ENCODE data around the gene SVEP1.

The SVEP1 gene

DNA sequence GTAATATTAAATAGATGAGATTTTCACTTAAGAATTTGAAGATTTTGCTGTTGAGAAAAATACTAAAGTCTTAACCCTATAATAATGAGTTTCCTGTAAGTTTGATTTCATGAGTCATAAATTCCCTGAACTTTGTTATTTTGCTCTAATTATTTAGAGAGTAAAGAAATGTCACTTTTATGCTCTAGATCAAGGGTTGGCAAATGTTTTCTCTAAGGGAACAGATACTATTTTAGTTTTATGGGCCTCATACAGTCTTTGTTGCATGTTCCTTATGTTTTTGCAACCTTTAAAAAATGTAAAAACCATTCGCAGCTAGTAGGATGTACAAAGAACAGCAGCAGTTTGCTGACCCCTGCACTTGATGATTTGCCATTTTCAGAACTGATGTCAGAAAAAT lies 241.4 kb downstream of the SVEP1 start:
- TF ChIP-seq, protein P1, sequence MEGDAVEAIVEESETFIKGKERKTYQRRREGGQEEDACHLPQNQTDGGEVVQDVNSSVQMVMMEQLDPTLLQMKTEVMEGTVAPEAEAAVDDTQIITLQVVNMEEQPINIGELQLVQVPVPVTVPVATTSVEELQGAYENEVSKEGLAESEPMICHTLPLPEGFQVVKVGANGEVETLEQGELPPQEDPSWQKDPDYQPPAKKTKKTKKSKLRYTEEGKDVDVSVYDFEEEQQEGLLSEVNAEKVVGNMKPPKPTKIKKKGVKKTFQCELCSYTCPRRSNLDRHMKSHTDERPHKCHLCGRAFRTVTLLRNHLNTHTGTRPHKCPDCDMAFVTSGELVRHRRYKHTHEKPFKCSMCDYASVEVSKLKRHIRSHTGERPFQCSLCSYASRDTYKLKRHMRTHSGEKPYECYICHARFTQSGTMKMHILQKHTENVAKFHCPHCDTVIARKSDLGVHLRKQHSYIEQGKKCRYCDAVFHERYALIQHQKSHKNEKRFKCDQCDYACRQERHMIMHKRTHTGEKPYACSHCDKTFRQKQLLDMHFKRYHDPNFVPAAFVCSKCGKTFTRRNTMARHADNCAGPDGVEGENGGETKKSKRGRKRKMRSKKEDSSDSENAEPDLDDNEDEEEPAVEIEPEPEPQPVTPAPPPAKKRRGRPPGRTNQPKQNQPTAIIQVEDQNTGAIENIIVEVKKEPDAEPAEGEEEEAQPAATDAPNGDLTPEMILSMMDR (IDR thresholded peaks at IDR 0.05): no peak

- TF ChIP-seq, protein P1 (IDR thresholded peaks at IDR 0.05): no peak
These were observed 241.8 kb downstream of the SVEP1 start, which contains the start of gene TXNDC8 for GRCh38 chr9:110337727-110338126. Gene TXNDC8 (minus strand): TSS chr9:110337863.

DNA sequence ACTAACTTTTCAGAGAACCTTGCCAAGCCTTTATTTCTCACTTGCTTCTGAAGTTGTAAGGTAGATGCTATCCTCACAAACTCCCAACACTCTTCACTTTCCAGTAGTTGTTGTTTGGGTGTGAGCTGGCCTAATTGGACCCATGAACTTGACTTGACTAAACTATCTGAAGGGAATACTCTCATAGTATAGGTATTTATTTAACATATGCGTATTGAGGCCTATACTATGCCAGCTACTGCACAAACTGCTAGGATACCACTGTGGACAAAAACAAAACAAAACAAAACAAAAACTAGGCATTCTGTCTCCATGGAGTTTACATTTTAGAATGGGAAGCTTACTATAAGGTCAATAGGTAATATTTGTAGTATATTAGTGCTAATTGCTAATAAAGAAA lies 243.2 kb downstream of the SVEP1 start:
- TF ChIP-seq, protein P1 (IDR thresholded peaks at IDR 0.05): no peak

DNA sequence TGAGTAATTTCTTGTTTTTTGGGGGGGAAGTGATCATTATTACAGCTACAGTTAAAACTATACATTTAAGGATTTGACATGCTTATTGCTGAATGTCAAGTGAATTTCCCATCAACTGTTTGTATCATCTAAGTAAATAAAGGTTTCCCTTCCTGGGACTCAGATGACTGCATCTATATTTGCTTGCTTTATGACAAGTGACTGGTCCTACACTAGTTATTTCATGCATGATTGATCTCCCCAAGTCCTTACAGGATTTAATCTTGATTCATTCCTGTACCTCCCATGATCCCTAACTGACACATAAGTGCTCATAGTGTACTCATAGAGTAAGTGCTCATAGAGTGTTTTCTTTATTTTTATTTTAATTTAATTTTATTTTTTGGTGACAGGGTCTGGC lies 244.7 kb downstream of the SVEP1 start:
- TF ChIP-seq, protein P1 (IDR thresholded peaks at IDR 0.05): no peak

DNA sequence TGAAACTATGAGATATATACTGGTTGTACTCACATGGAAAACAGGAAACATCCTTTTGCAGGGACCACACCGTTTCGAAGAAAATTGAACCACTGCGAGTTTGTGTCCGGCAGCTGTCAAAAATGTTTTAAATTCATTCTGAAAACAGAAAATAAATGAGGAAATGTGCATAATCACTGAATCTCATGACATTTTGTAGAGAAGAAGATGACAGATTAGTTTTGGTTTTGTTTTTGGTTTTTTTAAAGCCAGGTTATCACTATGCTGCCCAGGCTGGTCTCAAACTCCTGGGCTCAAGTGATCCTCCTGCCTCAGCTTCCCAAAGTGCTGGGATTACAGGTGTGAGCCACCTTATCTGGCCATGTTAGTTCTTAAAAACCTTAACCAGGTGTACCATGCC lies 245.4 kb downstream of the SVEP1 start:
- TF ChIP-seq, protein P1 (IDR thresholded peaks at IDR 0.05): no peak

DNA sequence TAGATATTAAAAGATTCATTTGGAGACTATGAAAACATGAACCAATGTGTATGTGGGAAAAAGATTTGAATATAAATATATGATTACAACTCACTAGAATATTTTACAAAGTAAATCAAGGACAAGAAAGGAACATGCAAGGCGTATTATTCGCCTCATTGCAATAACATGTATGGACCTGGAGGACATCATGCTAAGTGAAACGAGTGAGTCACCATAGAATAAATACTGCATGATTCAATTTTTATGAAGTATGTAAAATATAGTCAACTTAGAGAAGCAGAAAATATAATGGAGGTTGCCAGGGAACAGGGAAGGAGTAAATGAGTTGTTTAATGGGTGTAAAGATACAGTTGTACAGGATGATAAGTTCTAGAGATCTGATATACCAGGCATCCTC lies 246.8 kb downstream of the SVEP1 start:
- TF ChIP-seq, protein P1 (IDR thresholded peaks at IDR 0.05): no peak

GRCh38 chr9:110330484-110331105 lies 248.9 kb downstream of the SVEP1 start:
- TF ChIP-seq, protein P1 (IDR thresholded peaks at IDR 0.05): no peak
